Measurements from ENCODE around the gene RAB40B.

Gene RAB40B

DNA sequence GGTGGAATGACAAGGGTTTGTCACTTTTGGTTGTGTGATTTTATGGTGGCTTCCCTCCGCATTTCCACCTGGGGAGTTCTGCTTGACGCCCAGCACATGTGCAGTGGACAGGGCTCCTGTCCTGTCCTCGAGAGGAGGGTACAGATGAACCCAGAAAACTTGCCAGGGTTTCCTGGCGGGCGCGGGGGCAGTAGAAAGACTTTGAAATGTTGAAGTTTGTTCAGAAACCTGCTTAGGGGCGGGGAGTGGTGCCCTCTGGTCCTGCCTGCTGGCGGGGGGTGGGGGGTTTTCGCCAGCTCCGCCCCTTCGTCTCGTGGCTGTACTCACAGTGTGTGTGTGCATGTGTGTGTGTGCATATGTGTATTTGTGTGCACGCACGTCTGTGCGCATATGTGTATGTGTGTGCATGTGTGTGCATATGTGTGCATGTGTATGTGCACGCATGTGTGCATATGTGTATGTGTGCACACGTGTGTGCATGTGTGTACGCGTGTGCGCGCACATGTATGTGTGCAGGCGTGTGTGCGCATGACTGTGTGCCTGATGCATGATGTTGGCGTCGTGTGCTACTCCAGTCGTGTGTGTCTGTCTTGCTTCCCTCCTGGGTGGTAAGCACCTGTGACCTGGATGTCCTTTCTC is 24.8 kb upstream of the RAB40B start:
- ATAC-seq (ENCODE audit: low read depth) = no peak
- Mint-ChIP-seq H3K4me3 (no peak overlapping the region), H3K27ac (no peak overlapping the region), H3K27me3 (no peaks in the 10 kb centered on the region), H3K4me1 (peaks cover 2% of the 10 kb centered on the region), H3K9me3 (no peaks in the 10 kb centered on the region), H3K36me3 (peaks cover 28% of the 10 kb centered on the region)
- DNase-seq (ENCODE audit: low spot score in 2 of 2) = no peak

DNA sequence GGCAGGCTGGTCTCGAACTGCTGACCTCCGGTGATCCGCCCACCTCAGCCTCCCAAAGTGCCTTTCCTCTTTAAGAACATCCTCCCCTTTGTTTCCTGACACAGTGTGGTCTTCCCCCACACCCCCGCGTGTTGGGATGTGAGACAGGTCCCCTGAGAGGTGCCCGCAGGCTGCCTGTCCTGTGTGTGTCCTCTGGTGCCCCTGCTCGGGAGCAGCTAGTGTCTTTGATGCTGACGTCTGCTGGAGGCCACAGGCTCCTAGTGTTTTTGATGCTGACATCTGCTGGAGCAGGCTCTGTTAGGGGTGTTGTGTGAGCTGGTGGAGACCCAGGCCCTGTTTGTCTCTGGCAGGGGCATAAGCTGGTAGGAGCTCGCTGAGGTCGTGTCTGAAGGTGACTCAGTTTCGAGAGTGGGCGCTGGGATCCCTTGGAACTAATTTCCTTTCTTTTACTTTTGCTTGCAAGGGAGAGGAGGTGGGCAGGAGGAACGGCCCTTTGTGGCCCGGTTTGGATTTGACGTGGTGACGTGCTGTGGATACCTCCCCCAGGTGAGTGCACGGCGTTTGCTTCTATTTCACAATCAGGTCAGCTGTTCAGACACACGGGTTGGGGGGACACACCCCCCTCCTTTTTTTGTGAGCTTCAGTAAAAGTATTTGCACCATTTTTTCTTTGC is 24.0 kb upstream of the RAB40B start:
- Mint-ChIP-seq H3K4me3 (no peak overlapping the region), H3K9me3 (no peaks in the 10 kb centered on the region), H3K4me1 (peaks cover 9% of the 10 kb centered on the region), H3K27me3 (no peaks in the 10 kb centered on the region), H3K27ac (no peak overlapping the region), H3K36me3 (peaks cover 29% of the 10 kb centered on the region)
- no peak for DNase-seq (ENCODE audit: low spot score in 2 of 2)
- no peak for ATAC-seq (ENCODE audit: low read depth)

DNA sequence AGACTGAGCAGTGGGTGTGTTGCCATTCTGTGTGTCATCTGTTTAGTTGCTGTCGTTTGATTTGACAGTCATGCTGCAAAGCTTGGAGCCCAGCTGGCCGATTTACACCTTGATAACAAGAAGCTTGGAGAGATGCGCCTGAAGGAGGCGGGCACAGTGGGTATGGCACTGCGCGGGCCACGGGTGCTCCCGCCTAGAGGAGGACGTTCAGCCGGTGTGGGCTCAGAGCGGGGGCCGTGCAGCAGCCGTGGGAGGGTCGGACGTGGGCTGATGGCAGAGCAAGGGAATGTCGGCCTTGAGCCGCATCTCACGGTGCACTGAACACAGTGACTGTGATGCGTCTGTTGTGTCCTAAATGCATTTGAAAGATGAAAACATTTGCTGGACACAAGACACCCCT is 21.7 kb upstream of the RAB40B start:
- H3K27ac Mint-ChIP-seq = no peak overlapping the region

DNA sequence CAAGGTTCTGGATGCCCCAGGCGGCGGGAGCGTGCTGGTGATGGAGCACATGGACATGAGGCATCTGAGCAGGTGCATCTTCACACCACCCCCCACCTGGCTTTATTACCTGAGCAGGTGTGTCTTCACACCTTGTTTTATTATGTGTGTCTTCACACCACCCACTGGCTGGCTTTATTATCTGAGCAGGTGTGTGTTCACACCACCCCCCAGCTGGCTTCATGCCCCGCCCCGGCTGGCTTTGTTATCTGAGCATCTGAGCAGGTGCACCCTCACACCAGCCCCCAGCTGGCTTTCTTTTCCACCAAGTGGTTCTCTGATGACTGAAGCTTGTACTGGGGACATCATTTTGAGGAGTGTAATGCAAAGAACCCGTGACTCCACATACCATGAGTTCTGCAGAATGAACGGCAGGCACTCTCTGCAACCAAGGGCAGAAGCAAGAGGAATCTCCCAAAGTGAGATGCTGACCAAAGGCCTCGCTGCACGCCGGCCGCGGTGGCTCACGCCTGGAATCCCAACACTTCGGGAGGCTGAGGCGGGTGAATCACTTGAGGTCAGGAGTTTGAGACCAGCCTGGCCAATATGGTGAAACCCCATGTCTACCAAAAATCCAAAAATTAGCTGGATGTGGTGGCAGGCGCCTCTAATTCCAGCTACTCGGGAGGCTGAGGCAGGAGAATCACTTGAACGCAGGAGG is 20.6 kb upstream of the RAB40B start:
- Mint-ChIP-seq H3K27me3 (no peaks in the 10 kb centered on the region), H3K4me1 (peaks cover 12% of the 10 kb centered on the region), H3K27ac (no peak overlapping the region), H3K36me3 (peaks cover 22% of the 10 kb centered on the region), H3K9me3 (no peaks in the 10 kb centered on the region), H3K4me3 (no peak overlapping the region)
- no peak for DNase-seq (ENCODE audit: low spot score in 2 of 2)
- no peak for ATAC-seq (ENCODE audit: low read depth)

More for the DNA sequence above, 21.7 kb upstream of the RAB40B start:
- H3K27me3 Mint-ChIP-seq = no peaks in the 10 kb centered on the region
- H3K9me3 Mint-ChIP-seq = no peaks in the 10 kb centered on the region
- H3K36me3 Mint-ChIP-seq = peaks cover 22% of the 10 kb centered on the region
- no peak overlapping the region for H3K4me3 Mint-ChIP-seq
- no peak for DNase-seq (ENCODE audit: low spot score in 2 of 2)
- no peak for ATAC-seq (ENCODE audit: low read depth)
- H3K4me1 Mint-ChIP-seq = peaks cover 12% of the 10 kb centered on the region

DNA sequence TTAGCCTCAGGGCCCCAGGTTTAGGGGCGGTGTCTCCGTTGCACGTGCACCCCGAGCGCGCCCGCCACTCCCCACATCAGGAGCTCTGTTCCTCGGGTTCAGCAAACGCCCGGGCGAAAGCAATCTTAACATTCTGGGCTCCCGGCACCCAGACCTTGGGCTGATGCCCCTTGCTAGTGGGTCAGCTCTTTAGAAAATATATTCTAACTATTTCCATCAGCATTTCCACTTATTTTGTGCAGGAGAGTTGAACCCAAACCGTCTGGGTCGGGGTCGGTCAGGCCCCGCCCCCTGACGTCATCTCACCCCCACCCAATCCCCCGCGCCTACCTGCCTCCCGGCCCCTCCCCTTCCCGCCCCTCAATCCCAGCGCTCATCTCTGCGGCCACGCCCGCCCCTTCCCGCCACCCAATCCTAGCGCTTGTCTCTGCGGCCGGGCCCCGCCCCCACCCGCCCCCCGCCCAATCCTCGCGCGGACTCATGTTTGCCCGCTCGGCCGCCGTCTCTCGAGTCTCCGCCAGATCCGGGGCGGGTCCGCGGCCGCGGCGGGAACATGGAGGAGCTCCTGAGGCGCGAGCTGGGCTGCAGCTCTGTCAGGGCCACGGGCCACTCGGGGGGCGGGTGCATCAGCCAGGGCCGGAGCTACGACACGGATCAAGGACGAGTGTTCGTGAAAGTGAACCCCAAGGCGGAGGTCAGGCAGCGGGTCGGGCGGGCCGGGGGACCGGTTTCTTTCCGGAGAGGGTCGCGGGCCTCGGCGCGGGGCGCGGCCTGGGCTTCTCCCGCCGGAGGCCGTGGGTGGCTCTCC is 17.9 kb upstream of the RAB40B start, which contains the start of gene FN3KRP:
Gene FN3KRP, plus strand, starts transcription at position 504 of the 808 bp plus-strand sequence. Its CDS starts 50 bp downstream, at position 554.
- peak within 1 kb of the TSS; percentile 84 for H3K27ac Mint-ChIP-seq
- peak within 1 kb of the TSS; percentile 91 for H3K4me3 Mint-ChIP-seq
- no peaks in the 10 kb centered on the region for H3K9me3 Mint-ChIP-seq

DNA sequence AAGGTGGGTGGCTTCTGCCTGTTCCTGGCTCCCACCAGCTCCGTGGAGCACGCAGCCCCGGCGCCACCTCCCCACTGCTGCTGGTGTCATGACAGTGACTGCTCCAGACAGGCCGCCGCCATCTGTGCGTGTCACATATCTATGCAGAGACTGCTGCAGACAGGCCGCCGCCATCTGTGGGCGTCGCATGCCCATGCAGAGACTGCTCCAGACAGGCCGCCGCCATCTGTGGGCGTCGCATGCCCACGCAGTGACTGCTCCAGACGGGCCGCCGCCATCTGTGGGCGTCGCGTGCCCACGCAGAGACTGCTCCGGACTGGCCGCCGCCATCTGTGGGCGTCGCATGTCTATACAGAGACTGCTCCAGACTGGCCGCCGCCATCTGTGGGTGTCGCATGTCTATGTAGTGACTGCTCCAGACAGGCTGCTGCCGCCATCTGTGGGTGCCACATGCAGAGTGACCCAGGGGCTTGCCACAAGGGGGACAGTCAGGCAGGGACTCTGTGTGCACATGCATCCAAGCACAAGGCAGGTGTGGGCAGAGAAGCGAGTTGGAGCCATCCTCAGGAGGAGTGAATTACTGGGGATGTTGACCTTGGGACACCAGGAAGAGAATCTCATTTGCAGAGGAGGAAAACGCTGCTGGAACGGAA is 14.7 kb upstream of the RAB40B start:
- peaks cover 6% of the 10 kb centered on the region for H3K27me3 Mint-ChIP-seq
- no peak overlapping the region for H3K4me3 Mint-ChIP-seq

More for the DNA sequence above, 17.9 kb upstream of the RAB40B start, which contains the start of gene FN3KRP:
- peak; percentile 70 to 80 for DNase-seq (ENCODE audit: low spot score in 2 of 2)
- peaks cover 9% of the 10 kb centered on the region for H3K36me3 Mint-ChIP-seq
- ATAC-seq (ENCODE audit: low read depth) = peak; percentile 93
- peaks cover 6% of the 10 kb centered on the region for H3K27me3 Mint-ChIP-seq
- H3K4me1 Mint-ChIP-seq = peaks cover 12% of the 10 kb centered on the region

DNA sequence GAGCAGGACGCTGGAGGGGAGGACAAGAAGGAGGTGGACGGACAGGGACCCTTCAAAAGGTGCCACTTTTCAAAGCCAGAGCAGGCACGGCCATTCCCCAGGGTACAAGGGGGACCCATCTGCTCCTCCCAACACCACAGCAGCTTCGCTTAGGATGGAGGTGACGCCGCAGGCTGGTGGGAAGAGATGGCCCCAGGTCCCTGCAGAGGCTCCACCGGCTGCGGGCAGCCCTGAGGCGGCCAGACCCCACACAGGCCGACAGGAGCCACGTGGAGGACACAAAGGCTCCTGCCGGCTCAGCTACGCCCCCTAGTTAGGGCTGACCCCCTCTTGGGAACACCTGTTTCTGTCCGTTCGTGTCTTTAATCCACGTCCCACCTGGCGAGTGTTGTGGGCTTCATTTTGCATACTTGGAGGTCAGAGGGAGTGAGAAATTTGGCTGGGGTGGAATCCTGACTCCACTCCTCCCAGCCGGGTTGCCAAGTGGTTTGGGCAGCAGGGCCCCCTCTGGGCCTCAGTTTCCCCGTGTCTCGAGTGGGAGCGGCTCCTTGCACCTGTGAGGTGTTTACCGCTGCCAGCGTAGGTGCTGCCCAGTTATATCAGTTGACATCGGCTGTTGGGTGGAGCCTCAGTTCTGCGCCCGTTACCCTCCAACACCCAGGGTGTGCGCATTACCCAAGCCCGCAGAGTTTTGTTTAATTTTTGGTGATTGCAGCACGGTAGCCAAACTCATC is 12.2 kb upstream of the RAB40B start:
- ATAC-seq (ENCODE audit: low read depth) (no peak), DNase-seq (ENCODE audit: low spot score in 2 of 2) (no peak)
- Mint-ChIP-seq H3K4me1 (peaks cover 7% of the 10 kb centered on the region), H3K36me3 (no peaks in the 10 kb centered on the region), H3K9me3 (no peaks in the 10 kb centered on the region), H3K4me3 (no peak overlapping the region), H3K27ac (no peak overlapping the region), H3K27me3 (peaks cover 7% of the 10 kb centered on the region)

More for the DNA sequence above, 14.7 kb upstream of the RAB40B start:
- no peak for DNase-seq (ENCODE audit: low spot score in 2 of 2)
- Mint-ChIP-seq H3K36me3 (peaks cover 3% of the 10 kb centered on the region), H3K27ac (no peak overlapping the region), H3K4me1 (peaks cover 10% of the 10 kb centered on the region), H3K9me3 (no peaks in the 10 kb centered on the region)
- no peak for ATAC-seq (ENCODE audit: low read depth)

DNA sequence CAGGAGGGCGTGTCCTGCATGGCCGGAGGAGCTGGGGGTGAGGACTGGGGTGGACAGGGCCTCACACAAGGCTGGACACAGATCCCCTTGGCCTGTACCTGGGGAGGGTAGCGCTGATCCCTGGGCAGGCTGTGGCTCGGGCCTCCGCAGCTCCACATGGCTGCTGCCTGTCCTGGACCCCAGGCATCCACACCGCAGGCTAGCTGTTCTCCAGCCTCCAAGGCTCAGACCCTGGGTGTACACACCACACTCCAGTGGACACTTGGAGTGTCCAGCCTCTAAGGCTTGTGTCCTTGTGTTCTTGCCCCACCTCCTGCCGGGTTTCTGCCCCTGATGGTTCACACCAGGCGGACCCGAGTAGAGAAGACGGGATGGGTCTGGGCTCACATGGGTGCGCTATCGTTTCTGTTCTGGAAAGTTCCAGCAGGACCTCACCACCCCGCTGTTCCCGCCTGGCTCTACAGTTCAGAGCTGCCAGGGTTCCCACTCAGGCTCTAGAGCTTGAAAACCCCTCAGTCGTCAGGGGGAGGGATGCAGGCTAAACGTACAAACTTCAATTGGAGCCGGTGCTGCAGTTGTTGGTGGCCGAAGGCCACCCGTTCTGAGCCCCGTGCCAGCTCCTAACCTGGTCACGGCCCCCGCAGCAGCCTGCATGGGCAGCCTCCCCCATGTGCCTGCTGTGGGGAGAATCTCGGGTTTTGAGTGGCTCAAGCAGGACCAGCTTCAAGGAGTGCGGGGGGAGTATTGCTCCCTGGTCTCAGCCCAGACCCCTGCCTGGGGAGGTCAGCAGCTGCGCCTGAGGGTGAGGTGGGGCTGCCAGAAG is 11.4 kb upstream of the RAB40B start:
- Mint-ChIP-seq H3K4me3 (no peak overlapping the region), H3K4me1 (peaks cover 7% of the 10 kb centered on the region), H3K36me3 (no peaks in the 10 kb centered on the region), H3K9me3 (no peaks in the 10 kb centered on the region), H3K27ac (no peak overlapping the region), H3K27me3 (peaks cover 7% of the 10 kb centered on the region)
- no peak for ATAC-seq (ENCODE audit: low read depth)
- DNase-seq (ENCODE audit: low spot score in 2 of 2) = no peak

DNA sequence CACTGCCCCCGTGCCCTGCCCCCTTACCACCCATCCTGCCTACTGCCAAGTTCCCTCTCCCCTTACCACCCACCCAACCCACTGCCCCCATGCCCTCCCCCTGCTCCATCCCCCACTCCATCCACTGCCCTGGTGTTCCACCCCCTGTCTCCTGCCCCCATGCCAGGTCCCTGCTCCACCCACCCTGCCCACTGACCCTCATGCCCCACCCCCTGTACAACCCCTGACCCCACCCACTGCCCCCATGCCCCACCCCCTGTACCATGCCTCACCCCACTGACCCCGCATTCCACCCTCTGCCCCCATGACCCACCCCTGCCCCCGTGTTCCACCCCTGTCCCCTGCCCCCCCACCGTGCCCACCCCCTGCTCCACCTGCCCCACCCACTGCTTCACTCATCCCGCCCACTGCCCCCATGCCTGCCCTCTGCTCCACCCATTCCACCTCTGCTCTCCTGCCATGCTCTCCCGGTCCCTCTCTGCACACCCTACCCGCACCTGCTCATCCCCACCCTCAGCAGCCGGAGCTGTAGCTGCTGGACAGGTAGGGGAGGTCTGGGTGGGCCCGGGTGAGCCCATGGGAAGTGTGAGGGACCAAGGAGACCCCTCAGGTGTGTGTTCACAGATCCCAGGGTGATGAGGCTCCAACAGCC is 10.7 kb upstream of the RAB40B start:
- Mint-ChIP-seq H3K4me1 (peaks cover 7% of the 10 kb centered on the region), H3K36me3 (no peaks in the 10 kb centered on the region), H3K27me3 (peaks cover 7% of the 10 kb centered on the region), H3K27ac (no peak overlapping the region), H3K4me3 (no peak overlapping the region), H3K9me3 (no peaks in the 10 kb centered on the region)
- DNase-seq (ENCODE audit: low spot score in 2 of 2) (no peak), ATAC-seq (ENCODE audit: low read depth) (no peak)

DNA sequence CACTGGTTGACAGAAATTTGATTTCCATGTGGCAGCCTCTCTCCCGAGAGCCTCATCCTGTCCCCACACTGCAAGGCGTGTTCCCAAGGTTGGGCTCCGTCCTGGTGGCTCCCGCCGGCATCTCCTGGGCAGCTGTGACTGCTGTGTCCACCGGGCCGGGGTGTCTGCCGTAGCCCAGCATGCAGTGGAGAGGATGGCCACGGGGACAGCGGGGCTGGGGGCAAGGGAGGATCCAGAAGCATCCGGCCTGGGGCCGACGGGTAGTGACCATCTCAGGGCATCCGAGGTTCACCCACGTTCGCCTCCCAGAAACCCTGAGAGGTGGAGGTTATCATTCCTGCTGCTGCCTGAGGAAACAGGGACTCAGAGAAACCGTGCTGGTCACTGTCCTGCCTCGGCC is 7.3 kb upstream of the RAB40B start:
- no peak overlapping the region for H3K4me3 Mint-ChIP-seq
- peaks cover 5% of the 10 kb centered on the region for H3K27me3 Mint-ChIP-seq
- H3K27ac Mint-ChIP-seq = no peak overlapping the region
- no peak for DNase-seq (ENCODE audit: low spot score in 2 of 2)
- no peaks in the 10 kb centered on the region for H3K36me3 Mint-ChIP-seq
- peaks cover 10% of the 10 kb centered on the region for H3K4me1 Mint-ChIP-seq
- no peaks in the 10 kb centered on the region for H3K9me3 Mint-ChIP-seq
- ATAC-seq (ENCODE audit: low read depth) = no peak

DNA sequence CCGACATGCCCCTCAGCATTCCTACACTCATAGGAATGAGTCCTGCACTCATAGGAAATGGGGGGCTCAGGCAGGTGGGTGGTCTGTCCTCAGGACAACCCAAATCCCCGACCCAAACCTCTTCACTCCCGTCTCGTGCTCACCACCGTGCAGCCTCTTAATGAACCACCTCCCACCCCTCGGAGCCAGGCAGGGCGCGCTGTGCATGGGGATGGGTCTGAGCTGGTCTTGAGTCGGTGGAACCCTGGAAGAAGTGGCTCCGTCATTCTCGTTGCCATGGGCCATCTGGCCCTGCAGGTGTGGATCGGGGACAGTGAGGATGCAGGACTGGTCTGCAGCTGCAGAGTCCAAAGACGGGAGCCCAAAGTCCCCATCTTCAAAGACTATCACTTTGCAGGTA is 6.4 kb upstream of the RAB40B start:
- peaks cover 5% of the 10 kb centered on the region for H3K27me3 Mint-ChIP-seq
- H3K4me3 Mint-ChIP-seq = no peak overlapping the region
- no peaks in the 10 kb centered on the region for H3K9me3 Mint-ChIP-seq
- H3K36me3 Mint-ChIP-seq = no peaks in the 10 kb centered on the region
- peaks cover 10% of the 10 kb centered on the region for H3K4me1 Mint-ChIP-seq
- no peak for ATAC-seq (ENCODE audit: low read depth)
- no peak overlapping the region for H3K27ac Mint-ChIP-seq
- DNase-seq (ENCODE audit: low spot score in 2 of 2) = no peak
